HG02678 (cell line): ENCODE results near the gene IPO4.
A peak's percentile ranks its signal among the peaks of the same experiment; 100 is the strongest.
"Not testable (repeated sequence)": the region's sequence is repeated elsewhere in the genome, so short reads cannot be mapped to it uniquely, and the experiment has no call there.

Source experiments
- ATAC-seq: cut with Tn5 transposase; IDR thresholded peaks from one replicate; pipeline ENCODE4 v1.9.1; 2021; ENCODE audit warnings: mild to moderate bottlenecking, moderate library complexity; ENCODE audit not compliant: unreplicated experiment

Gene IPO4

GRCh38 chr14:24188251-24189058, at the start of gene IPO4:
TSS of gene IPO4 (minus strand) at chr14:24188816. CDS start at chr14:24188787, 29 bp downstream.
- ATAC-seq, result peak; percentile 90

- ATAC-seq, result no peak
Observed at GRCh38 chr14:24238123-24238522, 49.5 kb upstream of the IPO4 start.

DNA sequence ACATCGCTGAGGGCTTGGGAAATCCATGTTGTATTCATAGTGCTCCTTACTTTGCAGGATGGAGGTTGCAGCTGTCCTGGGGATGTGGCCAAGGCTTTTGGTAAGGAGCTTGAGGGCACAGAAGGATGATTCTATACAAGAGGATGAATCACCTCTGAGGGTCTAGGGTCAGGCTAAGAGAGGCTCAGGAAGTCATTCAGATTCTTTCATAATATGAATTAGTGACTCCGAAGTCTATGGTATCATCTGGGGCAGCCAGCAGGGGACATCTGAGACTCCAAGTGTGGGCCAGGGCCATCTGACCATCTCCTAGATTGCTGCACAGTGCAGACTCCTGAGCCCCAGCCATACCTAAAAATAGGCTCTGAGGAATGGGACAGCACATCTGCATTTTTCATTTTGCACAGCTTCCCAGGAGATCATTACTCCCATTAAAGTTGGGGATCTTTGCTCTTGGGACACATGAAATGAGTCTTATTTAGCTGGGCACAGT, 48.9 kb upstream of the IPO4 start:
- no peak for ATAC-seq

GRCh38 chr14:24236689-24237462, 48.3 kb upstream of the IPO4 start:
- no peak for ATAC-seq

GRCh38 chr14:24235804-24236688, 47.4 kb upstream of the IPO4 start:
- no peak for ATAC-seq

DNA sequence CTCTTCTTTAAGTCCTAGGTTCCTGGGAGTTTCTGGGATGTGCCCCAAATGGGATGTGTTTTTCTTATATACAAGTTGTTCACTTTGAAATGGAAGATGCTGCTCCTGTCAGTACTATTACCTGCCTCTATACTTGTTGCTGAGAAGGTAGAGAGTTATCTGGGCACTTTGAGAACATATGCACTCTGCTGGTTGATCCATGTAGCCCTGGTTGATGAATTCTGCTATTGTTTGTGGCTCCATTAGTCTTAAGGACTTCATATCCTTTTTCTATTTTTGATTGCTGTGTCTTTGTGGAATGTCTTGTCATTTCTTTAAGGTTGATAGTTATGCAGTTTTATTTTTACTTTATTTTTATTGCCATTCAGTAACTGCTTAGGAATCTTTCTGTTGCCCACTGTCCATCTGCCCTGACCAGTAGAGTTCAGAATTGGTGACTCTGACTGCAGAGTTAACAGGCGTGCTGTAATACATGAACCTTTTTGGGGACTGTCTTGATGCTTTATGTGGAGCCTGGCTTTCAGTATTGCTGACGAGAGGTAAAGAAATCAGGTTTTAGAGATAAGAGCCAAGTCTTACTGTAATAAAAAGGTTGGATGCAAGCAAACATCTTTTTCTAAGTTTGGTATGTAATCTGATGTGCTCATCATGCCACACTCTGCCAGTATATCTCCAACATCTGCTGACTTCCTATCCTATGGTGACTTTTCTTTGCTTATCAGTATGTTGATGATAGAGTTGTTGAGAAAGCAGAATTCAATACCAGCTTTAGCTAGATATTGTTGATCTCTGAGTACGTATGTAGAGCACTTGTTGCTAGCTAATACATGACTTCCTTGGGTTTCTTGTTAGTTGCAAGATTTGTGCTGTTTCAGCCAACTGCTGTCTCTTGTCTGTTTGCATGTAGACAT, 45.7 kb upstream of the IPO4 start:
- no peak for ATAC-seq

GRCh38 chr14:24233538-24233866, 44.9 kb upstream of the IPO4 start:
- ATAC-seq, result no peak

DNA sequence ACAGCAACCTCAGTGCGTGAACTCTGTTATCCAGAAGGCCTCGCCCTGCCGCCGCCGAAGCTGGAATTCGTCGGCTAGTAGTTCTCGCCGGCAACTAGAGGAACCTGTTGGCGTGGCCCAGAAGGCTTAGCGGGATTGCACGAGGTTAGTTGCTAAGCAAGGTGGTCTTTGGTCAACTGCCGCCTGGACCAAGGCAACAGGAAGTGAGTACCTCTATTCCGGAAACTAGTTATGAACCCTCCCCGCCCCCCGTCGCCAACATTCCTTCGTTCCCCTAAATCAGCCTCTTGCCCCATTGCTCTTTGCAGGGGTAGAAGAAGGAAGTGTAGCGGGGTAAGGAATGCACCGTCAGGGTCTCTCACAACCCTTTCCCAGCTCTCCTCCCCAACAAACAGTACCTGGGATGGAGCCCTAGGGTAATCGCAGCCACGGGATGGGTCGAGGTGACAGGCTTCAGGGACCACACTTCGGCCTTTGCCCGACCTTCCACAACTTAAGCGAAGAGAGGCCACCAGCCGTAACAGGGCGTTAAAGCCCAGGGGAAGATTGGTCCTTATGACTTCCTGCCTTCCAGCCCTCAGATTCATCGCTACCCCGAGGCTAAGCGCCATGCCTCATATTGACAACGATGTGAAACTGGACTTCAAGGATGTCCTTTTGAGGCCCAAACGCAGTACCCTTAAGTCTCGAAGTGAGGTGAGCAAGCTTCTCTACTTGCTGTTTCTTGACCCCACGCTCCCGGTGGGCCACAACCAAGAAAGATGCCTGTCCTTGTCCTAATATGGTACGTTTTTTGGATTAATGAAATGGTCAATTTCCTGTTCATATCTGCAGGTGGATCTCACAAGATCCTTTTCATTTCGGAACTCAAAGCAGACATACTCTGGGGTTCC, 44.3 kb upstream of the IPO4 start, which contains the start of gene GMPR2:
Gene GMPR2 (plus strand): TSS at position 285 of the 893 bp plus-strand sequence. CDS start 325 bp downstream, at position 610.
- ATAC-seq, result peak; percentile 65

DNA sequence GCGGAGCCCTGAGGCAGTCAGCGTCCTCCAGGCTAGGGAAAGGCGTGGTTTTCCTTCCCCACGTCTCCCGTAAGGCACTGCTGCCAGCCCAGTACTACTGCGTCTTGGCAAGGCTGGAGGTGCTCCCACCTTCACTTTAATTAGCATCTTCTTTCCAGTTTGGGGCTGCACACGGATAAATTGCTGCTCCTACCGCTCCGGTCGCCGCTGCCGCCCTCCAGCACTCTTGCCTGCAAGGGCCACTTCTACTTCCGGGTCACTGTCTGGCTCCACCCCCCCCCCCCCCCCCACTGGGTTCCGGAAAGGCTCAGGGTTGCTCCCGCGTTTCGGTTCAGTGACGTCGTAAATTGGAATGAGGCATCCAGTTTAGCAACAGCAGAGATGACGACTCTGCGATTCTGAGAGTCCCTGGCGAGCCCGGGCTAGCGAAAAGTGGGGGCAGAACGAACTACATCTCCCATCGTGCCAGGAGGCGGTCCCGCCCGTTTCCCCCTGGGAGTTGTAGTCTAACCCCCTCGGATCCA, 43.6 kb upstream of the IPO4 start, which contains the start of gene NEDD8:
Gene NEDD8 (minus strand): TSS at position 247 of the 524 bp plus-strand sequence. CDS start 100 bp downstream, at position 147.
- peak; percentile 76 for ATAC-seq

GRCh38 chr14:24231263-24232120, 42.9 kb upstream of the IPO4 start:
- no peak for ATAC-seq

- ATAC-seq, result no peak
Observed at GRCh38 chr14:24228902-24229301, 40.3 kb upstream of the IPO4 start.

GRCh38 chr14:24226473-24226872, 37.9 kb upstream of the IPO4 start:
- no peak for ATAC-seq

DNA sequence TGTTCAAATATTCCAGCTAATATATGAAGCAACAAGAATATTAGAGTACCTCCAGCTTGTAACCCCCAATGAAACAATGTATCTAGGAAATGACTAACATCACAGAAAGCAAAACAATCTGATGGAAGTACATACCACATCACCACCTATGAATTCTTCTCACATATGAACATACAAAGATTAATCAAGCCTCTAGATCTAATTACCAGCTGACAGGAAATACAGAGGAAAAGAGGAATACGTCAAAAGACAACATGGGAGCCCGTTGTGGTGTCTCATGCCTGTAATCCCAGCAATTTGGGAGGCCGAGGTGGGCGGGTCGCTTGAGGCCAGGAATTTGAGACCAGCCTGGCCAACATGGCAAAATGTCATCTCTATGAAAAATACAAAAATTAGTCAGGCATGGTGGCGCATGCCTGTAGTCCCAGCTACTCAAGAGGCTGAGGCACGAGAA, 36.0 kb upstream of the IPO4 start:
- ATAC-seq, result no peak

DNA sequence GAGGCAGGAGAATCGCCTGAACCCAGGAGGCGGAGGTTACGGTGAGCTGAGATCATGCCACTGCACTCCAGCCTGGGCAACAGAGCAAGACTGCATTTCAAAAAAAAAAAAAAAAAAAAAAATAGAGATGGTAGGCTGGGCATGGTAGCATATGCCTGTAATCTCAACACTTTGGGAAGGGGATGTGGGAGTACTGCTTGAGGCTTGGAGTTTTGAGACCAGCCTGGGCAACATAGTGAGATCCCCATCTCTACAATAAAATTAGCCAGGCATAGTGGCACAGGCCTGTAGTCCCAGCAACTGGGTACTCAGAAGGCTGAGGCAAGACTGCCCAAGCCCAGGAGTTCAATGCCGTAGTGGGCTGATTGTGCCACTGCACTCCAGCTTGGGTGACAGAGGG, 34.4 kb upstream of the IPO4 start:
- ATAC-seq, result not testable (repeated sequence)

- ATAC-seq, result no peak
Observed at GRCh38 chr14:24219521-24219920, 30.9 kb upstream of the IPO4 start.

DNA sequence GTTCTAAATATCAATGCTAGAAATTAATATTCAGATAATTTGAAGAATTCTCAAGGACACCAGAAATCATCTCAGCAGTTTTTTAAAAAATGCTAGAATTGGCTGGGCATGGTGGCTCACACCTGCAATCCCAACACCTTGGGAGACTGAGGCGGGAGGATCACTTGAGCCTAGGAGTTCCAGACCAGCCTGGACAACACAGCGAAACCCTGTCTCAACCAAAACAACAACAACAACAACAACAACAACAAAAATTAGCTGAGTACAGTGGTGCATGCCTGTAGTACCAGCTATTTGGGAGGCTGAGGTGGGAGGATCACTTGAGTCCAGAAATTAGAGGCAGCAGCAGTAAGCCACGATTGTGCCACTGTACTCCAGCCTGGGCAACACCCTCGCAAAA, 30.5 kb upstream of the IPO4 start:
- ATAC-seq, result no peak

GRCh38 chr14:24216876-24217275, 28.3 kb upstream of the IPO4 start:
- not testable (repeated sequence) for ATAC-seq

GRCh38 chr14:24216345-24216699, 27.7 kb upstream of the IPO4 start:
- no peak for ATAC-seq
